GM06990 (cell line): Measurements from ENCODE around the gene DISC1.

Source experiments
- DNase-seq: peaks from one replicate; pipeline ENCODE4 v3.0.0-alpha.2; 2011; ENCODE audit not compliant: insufficient read length; ENCODE audit errors: extremely low read depth
- H3K27me3 ChIP-seq: replicated peaks from 2 replicates; pipeline ENCODE4 v1.6.0; 2011; ENCODE audit warnings: low read length; ENCODE audit not compliant: control insufficient read depth, insufficient read depth
- H3K36me3 ChIP-seq: 2 replicates; pipeline ENCODE4 v1.5.1; 2011; ENCODE audit warnings: low read length; ENCODE audit not compliant: control insufficient read depth, insufficient read depth
- H3K4me3 ChIP-seq: replicated peaks from 2 replicates; pipeline ENCODE4 v1.5.1; 2011; ENCODE audit warnings: low read depth, mild to moderate bottlenecking, control low read depth, low read length
- CTCF ChIP-seq: IDR thresholded peaks from 2 replicates; pipeline ENCODE4 v1.5.1; 2011; ENCODE audit warnings: low read length, control low read depth, mild to moderate bottlenecking, inconsistent platforms; ENCODE audit not compliant: insufficient read depth, poor library complexity, severe bottlenecking

DISC1 gene

GRCh38 chr1:231683439-231684165 is 57.0 kb downstream of the DISC1 start:
- DNase-seq: no peak
- Histone ChIP-seq H3K27me3 (no peaks in the 10 kb centered on the region), H3K4me3 (no peak overlapping the region), H3K36me3 (no peaks in the 10 kb centered on the region)
- TF ChIP-seq CTCF: no peak

DNA sequence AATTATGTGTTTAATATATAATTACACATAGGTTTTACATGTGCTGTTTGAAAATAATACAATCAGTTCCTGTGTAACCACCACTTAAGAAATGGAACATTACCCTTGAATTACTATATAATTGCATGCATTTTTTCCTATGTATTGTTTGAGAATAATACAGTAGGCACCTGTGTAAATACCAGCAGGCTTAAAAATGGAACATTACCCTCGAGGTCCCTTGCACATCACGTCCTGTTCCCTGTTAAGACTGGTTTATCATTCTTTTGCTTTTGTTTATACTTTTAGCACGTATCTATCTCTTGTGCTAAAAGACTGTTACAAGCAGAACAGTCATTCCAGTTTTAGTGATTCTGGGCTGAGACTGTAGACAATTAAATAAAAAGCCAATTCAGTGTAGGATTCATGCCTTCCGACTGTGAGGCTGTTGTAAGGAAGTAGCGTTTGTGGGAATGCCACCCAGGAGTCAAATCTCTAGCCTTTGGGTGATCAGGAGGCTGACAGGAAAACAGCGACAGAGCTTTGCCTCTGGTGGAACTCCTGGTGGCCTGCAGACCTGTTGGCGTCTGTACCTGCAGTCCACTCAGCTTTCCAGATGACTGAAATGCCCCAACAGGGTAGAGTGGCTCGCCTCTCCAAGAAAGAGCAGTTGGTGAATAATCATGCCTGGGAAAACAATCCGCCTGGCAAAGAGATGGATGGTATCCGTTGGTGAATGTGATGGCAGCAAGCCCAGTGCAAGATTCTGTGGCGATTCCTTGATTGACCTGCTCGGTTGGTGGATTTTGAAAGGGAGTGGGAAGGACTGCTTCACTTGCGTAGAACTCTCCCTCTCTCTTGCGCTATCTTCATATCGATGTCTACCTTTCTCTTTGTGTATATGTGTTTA is 58.0 kb downstream of the DISC1 start:
- H3K4me3 ChIP-seq: no peak overlapping the region
- no peak for TF ChIP-seq CTCF
- no peaks in the 10 kb centered on the region for H3K36me3 ChIP-seq
- DNase-seq: no peak
- no peaks in the 10 kb centered on the region for H3K27me3 ChIP-seq

DNA sequence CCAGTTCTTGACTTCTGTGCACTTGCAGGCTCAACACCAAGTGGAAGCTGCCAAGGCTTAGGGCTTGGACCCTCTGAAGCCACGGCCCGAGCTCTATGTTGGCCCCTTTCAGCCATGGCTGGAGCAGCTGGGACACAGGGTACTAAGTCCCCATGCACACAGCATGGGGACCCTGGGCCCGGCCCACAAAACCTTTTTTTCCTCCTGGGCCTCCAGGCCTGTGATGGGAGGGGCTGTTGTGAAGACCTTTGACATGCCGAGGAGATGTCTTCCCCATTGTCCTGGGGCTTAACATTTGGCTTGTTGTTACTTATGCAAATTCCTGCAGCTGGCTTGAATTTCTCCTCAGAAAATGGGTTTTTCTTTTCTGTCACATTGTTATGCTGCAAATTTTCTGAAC is 59.8 kb downstream of the DISC1 start:
- no peak for DNase-seq
- no peak overlapping the region for H3K4me3 ChIP-seq

GRCh38 chr1:231688989-231689388 is 62.4 kb downstream of the DISC1 start:
- no peaks in the 10 kb centered on the region for H3K27me3 ChIP-seq
- no peak overlapping the region for H3K4me3 ChIP-seq
- no peaks in the 10 kb centered on the region for H3K36me3 ChIP-seq
- no peak for DNase-seq
- no peak for TF ChIP-seq CTCF

More for the DNA sequence above, 59.8 kb downstream of the DISC1 start:
- Histone ChIP-seq H3K27me3 (no peaks in the 10 kb centered on the region), H3K36me3 (no peaks in the 10 kb centered on the region)
- no peak for TF ChIP-seq CTCF

DNA sequence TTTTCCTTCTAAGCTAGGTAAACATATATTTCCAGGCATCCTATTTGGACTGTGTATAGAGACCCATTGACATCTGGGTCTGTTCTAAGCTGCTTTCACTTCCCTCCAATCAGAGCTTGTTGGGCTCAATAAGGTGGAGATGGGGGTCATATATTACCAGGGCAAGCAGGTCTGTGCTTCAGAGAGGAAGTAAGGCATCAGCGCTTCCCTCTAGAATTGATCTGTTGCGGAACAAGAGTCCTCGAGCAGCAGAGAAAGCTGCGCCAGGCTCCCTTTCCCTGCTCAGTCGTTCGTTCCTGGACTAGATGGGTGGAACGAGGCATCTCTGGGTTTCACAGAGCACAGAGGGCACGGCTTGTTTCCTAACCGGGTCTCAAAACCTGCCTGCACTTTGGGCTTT is 63.5 kb downstream of the DISC1 start:
- no peaks in the 10 kb centered on the region for H3K36me3 ChIP-seq
- no peak for DNase-seq
- no peak overlapping the region for H3K4me3 ChIP-seq
- TF ChIP-seq CTCF: no peak
- H3K27me3 ChIP-seq: no peaks in the 10 kb centered on the region
